GM06990 (cell line): ENCODE measurements around the gene BNIP5.

Experiments used
- DNase-seq: peaks from one replicate; pipeline ENCODE4 v3.0.0-alpha.2; 2011; ENCODE audit not compliant: insufficient read length; ENCODE audit errors: extremely low read depth
- H3K27me3 ChIP-seq: replicated peaks from 2 replicates; pipeline ENCODE4 v1.6.0; 2011; ENCODE audit warnings: low read length; ENCODE audit not compliant: control insufficient read depth, insufficient read depth
- H3K36me3 ChIP-seq: 2 replicates; pipeline ENCODE4 v1.5.1; 2011; ENCODE audit warnings: low read length; ENCODE audit not compliant: control insufficient read depth, insufficient read depth
- H3K4me3 ChIP-seq: replicated peaks from 2 replicates; pipeline ENCODE4 v1.5.1; 2011; ENCODE audit warnings: low read depth, mild to moderate bottlenecking, control low read depth, low read length
- CTCF ChIP-seq: IDR thresholded peaks from 2 replicates; pipeline ENCODE4 v1.5.1; 2011; ENCODE audit warnings: low read length, control low read depth, mild to moderate bottlenecking, inconsistent platforms; ENCODE audit not compliant: insufficient read depth, poor library complexity, severe bottlenecking

The BNIP5 gene

GRCh38 chr6:36333171-36333895, 3.4 kb downstream of the BNIP5 start:
- Histone ChIP-seq H3K36me3 (no peaks in the 10 kb centered on the region), H3K4me3 (no peak overlapping the region), H3K27me3 (peaks cover 1% of the 10 kb centered on the region; the same call in 1 of the 2 replicates)
- no peak for DNase-seq
- TF ChIP-seq CTCF: no peak

- no peaks in the 10 kb centered on the region for H3K36me3 ChIP-seq
- H3K27me3 ChIP-seq: peaks cover 1% of the 10 kb centered on the region; the same call in 1 of the 2 replicates
- no peak overlapping the region for H3K4me3 ChIP-seq
- DNase-seq: no peak
- no peak for TF ChIP-seq CTCF
Measured at GRCh38 chr6:36331381-36331780, 5.3 kb downstream of the BNIP5 start.

- Histone ChIP-seq H3K4me3 (no peak overlapping the region), H3K36me3 (no peaks in the 10 kb centered on the region), H3K27me3 (peaks cover 1% of the 10 kb centered on the region; the same call in 1 of the 2 replicates)
- no peak for TF ChIP-seq CTCF
- no peak for DNase-seq
Measured at GRCh38 chr6:36330366-36330765, 6.3 kb downstream of the BNIP5 start.

- TF ChIP-seq CTCF: no peak
- DNase-seq: no peak
- Histone ChIP-seq H3K27me3 (peaks cover 1% of the 10 kb centered on the region; the same call in 1 of the 2 replicates), H3K36me3 (no peaks in the 10 kb centered on the region), H3K4me3 (no peak overlapping the region)
Measured at GRCh38 chr6:36329798-36330291, 6.8 kb downstream of the BNIP5 start.

GRCh38 chr6:36328600-36328999, 8.1 kb downstream of the BNIP5 start:
- H3K27me3 ChIP-seq: no peaks in the 10 kb centered on the region
- TF ChIP-seq CTCF: no peak
- no peak overlapping the region for H3K4me3 ChIP-seq
- no peaks in the 10 kb centered on the region for H3K36me3 ChIP-seq
- DNase-seq: no peak

- DNase-seq: no peak
- Histone ChIP-seq H3K36me3 (no peaks in the 10 kb centered on the region), H3K4me3 (no peak overlapping the region), H3K27me3 (no peaks in the 10 kb centered on the region)
- no peak for TF ChIP-seq CTCF
Measured at GRCh38 chr6:36327919-36328236, 8.8 kb downstream of the BNIP5 start.
